A549 treated with DMSO at 1 μM for 4 hours (cell line): ENCODE measurements around the gene RBM19. TPM values are rescaled to one million over a fixed set of nuclear protein-coding genes. Genes with fewer than 3 reads are reported as not detected.

Source experiments
- total RNA-seq: library from RNA; stranded (reverse); fragments of 200-300 nt; extraction: Qiagen RNA extraction; gene quantifications from 5 replicates; pipeline ENCODE4 v1.2.3, GENCODE V29; 2022; ENCODE audit warnings: low read depth

The RBM19 gene, protein sequence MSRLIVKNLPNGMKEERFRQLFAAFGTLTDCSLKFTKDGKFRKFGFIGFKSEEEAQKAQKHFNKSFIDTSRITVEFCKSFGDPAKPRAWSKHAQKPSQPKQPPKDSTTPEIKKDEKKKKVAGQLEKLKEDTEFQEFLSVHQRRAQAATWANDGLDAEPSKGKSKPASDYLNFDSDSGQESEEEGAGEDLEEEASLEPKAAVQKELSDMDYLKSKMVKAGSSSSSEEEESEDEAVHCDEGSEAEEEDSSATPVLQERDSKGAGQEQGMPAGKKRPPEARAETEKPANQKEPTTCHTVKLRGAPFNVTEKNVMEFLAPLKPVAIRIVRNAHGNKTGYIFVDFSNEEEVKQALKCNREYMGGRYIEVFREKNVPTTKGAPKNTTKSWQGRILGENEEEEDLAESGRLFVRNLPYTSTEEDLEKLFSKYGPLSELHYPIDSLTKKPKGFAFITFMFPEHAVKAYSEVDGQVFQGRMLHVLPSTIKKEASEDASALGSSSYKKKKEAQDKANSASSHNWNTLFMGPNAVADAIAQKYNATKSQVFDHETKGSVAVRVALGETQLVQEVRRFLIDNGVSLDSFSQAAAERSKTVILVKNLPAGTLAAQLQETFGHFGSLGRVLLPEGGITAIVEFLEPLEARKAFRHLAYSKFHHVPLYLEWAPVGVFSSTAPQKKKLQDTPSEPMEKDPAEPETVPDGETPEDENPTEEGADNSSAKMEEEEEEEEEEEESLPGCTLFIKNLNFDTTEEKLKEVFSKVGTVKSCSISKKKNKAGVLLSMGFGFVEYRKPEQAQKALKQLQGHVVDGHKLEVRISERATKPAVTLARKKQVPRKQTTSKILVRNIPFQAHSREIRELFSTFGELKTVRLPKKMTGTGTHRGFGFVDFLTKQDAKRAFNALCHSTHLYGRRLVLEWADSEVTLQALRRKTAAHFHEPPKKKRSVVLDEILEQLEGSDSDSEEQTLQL
- 14.3 to 19.3 TPM (median 18.5 TPM) in 5 replicates for total RNA-seq

GRCh38 chr12:113965951-113966797 is at the start of gene RBM19:
RBM19 (minus strand) TSS chr12:113966325; CDS start chr12:113966227, 98 bp downstream.

